Activated effector memory CD4-positive, alpha-beta T cell treated with anti-CD3 and anti-CD28 coated beads, Interleukin-2, amount 50 U/mL, for 16 hours (primary cell): ENCODE results near the gene PGAP6.
"Not testable (repeated sequence)": the region's sequence is repeated elsewhere in the genome, so short reads cannot be mapped to it uniquely, and the experiment has no call there.

Experiments
- DNase-seq: peaks from one replicate; pipeline ENCODE4 v3.0.0-alpha.2; 2020

PGAP6 gene

DNA sequence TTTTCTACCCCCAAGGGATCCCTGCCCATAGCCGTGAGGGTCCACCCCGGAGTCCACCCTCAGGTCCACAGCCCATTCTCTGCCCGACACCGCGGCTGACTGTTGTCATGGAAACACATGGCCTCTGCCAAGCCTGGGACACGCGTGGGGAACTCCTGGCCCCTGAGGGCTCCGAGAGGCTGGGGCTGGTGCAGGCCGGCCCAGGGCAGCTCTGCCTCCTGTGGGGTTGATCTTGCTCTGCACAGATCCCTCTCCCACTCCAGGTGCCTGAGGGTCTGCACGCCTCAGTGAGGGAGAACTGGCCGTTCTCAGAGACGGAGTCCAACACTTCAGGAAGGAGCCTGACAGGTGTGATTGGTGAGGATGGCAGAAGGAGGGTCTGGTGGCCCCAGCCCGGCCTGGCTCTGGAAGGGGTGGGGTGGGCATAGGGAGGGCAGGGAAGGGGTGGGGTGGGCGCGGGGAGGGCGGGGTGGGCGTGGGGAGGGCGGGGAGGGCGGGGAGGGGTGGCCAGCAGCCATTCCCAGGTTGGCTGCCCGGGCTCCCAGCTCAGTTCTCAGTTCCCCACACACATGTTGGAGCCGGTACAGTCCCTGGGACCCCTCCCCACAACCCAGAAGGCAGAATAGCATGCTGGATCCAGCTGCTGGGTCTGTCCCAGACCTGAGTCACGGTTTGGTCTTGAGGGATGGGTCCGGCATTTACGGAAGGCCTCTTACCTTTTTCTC, 17.9 kb downstream of the PGAP6 start:
- DNase-seq, result no peak

DNA sequence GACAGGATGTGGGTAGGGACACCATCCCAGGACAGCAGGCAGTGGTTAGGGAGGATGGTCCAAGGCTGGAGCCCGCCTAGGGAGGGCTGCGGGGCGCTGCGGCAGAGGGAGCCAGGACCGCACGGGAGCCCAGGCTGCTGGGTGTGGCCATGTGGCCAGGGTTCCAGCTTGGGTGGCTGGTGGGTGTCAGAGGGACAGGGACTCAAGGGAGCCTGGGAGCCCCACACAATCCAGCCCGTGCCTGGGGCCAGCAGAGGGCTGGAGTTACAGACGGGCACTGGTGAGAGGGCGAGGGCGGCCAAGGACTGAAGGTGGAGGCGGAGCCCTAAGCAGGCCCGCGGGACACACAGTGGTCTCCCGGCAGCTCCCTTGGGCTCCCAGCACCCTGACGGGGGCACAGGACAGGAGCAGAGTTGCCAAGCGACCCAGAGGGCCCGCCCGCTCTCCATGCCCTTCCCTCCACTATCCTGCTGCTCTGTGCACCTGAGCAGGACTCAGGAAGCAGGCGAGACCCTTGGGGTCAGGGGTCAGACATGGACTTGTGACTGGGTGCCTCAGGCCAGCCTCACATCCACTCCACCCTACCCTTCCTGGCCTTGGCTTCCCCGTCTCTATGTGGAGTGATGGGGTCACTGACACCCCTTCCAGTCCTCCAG, 18.5 kb downstream of the PGAP6 start:
- DNase-seq, result no peak

DNA sequence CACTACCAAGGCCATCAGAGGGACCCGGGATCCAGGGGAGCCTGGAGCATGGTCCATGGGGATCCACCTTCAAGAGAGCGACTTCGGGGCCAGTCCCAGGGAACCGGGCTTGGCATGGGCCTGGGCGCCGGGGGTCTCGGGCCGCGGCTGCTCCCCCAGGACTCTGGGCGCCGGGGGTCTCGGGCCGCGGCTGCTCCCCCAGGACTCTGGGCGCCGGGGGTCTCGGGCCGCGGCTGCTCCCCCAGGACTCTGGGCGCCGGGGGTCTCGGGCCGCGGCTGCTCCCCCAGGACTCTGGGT, 19.1 kb downstream of the PGAP6 start:
- not testable (repeated sequence) for DNase-seq

DNA sequence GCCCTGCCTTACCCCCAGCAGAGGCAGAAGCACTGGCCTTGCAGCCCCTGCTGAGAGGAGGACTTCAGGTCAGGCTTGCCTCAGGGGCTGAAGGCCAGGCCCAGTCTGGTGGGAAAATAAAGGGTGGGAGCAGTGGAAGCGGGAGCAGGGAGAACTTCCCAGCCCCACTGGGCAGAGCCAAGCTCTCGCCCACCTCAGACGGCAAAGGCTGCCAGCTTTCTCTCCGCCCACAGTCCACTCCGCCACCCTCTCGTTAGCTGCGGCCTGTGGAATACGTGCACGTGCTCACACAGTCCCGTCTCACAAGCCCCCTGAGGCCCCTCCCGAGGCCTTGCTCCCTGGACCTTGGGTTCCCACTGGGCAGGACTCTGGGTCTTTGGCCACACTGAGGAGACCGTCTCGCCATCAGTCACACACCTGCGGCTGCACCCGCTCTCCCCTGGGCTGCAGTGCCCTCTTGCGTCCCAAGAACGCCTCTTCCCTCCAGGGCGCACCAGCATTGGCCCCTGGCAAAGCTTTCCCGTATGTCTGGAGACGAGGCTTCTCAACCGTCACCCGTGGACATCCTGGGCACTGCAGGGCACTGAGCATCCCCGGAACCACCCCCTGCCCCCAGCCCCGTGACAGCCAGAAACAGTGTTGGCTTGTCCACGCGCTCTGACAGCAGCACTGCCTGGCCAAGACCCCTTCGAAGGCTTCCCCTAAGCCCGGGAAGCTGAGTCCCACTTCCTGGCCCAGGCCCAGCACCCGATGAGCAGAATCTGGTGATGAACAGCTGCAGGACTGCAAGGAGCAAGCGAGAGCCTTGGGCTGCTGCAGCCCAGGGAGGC, 19.7 kb downstream of the PGAP6 start:
- peak; percentile 90 for DNase-seq

DNA sequence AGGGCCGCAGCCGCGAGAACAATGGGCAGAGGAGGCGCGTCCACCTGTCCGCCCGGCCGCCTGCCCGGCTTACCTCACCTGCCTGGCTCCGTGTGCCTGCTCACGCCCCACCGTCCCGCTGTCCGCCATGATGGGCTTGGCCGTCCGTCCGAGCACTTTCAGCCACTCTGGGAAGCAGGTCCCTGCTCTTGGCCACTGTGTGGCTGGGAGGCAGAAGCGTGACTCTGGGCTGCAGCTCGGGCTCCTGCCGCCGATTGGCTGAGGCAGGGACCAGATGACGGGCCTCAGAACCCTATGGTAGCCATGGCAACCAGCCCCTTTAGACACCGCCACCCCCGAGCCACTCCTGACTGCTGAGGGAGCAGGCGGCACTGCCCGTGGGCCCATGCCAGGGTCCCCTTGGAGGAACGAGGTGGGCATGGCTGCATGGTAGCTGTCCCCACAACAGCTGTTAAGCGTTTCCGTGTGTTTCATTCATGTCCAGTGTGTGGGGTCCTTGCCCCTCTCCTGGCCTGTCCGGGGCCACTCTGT, 20.4 kb downstream of the PGAP6 start:
- DNase-seq, result no peak

DNA sequence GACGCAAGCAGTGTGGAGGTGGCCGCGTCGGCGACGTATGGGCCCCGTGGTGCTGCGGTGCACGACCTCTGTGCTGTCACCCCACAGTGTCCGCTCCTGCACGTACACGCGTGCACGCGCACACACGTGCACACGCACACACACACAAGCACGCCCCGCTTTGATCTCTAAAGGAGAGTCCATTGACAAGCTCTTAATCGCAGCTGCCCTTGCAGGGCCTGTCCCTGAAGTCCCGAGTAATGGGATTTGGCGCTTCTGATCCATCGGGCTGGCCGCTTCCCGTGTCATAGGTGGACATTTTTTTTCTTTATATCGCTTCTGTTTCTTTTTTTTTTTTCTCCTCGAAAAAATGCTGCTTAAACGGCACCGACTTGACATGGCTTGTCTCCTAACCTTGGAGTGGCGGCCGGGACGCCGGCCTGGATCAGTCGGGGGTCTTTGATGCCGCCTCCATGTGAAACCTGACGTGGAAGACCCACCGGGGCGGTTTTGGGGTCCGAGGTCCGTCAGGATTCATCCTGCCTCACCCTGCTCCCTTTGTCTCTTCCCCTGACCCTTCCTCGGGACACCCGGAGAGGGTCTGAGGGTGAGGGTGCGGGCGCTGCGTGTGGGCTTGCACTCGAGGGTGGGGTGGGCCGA, 21.0 kb downstream of the PGAP6 start:
- DNase-seq, result no peak

DNA sequence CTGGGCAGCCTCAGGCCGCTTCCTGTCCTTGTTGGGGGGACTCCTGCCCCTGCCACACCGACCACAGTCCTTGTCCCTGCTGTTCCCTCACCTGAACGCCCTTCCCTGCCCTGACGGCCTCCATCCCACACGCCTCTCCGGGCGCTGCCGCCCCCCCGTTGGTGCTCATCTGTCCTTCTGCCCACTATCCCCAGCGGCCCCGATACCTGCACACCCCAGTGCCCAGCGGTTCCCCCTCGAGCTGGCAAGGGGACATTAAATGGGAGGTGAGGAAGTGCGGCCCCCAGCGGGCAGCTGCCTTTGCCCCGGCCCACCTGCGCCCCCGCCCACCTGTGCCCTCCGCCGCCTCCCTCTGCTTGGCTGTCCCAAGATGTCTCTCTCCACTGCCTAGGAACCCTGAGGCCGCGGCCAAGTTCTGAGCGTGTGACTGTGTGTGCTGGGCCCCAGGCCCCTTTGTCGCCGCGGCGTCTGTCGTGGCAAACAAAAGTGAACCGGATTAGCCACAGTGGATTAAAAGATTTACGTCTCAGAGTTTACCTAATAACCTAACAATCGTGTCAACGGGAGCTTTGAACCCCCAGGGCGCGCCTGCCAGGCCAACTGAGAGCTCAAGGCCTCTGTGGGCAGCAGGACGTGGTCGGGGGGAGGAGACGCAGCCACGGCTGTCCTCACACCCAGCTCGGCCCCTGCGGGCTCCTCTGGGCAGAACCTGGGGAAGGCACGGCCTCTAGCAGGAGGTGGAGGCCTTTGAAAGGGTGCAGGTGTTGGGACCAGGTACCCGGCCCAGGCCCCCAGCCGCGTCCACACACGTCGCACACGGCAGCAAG, 21.7 kb downstream of the PGAP6 start:
- no peak for DNase-seq

DNA sequence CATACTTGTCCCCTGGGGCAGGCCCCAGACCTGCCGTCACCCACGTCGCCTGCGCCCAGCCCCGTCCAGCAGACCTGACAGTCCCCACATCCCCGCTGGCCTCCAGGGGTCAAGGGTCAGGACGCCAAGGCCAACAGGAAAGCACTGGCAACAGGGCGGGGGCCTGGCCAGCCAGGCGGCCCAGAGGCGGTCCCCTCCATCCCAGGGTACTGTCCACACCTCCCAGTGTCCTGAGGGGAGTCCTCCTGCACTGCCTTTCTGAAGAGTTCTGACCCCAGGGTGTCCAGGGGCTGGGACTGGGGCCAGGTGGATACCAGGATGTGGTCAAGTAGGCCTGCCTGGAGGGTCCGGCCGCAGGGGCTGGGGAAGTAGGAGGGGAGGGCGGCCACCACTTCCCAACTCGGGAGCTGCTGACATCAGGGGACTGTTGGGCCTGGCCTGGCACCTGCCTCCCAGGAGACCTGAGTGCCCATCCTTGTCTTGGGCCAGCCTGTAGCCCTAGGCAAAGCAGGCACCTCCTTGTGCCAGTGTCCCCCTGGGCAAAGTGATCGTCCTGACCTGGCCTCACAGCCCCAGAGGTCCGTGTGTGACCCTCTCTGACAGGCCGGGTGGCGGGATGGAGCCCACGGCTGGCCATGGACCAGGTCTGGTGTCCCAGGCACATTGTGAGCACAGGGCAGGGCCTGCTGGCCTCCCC, 22.6 kb downstream of the PGAP6 start:
- DNase-seq, result no peak

DNA sequence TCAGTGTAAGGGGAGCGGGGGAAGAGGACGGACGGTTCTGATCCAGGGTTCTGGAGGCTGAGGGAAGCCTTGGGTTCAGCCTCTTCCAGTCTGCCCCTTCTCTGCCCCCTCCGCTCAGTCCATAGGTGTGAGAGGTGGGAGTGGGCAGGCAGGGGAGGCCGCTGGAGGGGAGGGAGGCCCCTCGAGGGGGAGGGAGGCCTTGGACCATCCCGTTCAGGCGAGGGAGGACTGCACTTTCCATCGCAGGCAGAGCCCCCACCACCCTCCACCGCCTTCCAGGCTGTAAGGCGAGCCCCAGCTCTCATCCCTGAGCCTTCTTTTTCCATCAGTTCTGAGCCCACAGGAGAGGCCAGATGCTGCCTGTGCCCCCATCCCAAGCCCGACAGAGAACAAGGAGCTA, 25.0 kb downstream of the PGAP6 start:
- DNase-seq, result no peak

DNA sequence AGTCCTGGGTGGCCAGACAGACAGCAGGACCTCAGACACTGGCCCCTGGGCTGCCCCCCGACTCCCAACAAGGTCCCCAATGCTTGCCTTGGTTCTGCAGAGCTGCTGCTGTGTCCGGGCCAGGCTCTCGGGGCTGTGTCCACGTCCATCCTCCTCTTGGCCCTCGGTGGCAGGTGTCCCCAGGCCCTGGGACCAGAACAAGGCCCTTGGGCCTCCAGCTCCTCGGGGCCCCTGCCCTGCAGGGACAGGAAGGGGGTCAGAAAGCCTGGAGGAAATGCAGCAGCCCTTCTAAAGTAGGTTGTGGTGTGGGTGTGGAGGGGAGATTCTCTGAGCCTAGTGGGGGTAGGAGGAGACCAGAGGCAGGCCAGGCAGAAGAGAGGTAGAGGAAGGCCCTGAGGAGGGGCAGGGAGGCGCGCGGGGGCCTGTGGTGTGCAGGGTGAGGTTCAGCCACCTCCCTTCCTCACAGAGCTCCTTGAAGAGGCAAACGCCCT, 26.8 kb downstream of the PGAP6 start:
- peak; percentile 76 for DNase-seq

DNA sequence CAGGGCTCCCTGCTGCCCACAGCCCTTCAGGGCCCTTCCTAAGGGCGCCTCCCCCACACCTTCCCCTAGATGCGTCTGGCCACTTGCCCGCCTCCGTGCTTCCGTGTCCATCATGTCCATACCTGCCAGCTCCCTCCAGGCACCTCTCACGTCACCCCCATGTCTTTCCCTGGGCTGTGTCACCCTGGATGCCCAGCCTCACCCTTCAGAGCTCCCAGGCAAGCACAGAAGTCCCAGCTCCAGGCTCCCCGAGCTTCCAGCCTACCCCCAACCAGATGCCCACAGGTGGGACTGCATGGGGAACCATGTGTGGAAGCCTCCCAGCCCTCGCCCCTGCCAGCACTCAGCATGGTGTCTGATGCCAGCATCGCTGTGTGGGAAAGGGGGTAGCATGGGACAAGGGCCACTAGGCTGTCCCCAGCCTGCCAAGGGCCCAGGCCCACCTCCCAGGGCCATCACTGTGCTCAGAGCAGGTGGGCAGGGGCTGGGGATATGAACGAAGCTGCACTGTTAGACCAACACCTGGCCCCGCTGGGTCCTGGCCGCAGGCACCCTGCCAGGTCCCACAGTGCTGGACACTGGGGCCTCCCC, 27.4 kb downstream of the PGAP6 start:
- DNase-seq, result no peak

DNA sequence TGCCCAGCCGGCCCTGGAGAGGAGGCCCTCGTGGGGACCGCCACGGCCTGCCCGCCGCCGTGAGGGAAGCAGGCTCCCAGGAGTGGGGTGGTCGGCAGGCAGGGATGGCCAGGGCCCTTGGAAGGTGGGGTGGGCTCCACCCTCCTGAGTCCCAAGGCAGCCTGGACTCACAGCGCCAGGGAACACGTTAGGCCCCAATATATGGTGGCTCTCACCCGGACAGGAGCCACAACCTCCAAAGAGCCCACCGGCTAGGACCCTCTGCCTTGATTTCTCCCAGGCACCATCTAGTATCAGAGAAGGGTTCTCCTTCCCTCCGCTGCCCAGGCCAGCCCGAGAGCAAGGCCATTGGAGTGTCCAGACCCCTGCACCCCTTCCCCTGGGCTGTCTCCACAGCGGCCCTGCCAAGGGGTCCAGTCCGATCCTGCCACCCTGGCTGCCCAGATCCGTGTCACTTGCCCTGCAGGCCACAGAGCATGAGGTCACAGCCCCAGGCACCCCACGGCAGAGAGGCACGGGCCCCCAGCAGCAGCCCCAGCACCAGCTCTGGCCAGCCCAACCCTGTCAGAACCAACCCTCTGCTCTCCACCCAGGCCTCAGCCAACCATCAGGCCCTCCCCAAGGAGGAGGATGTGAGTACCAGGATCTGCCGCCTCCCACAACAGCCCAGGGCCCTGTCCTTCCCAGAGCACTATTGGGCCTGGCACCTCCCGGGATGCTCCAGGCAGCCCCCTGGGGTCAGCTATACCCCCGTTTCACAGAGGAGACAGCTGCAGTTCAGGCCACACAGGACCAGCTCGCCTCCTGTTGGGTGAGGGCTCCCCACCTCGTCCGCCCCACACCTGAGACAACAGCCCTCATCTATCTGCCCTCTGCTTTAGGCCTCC, 28.1 kb downstream of the PGAP6 start:
- DNase-seq, result no peak

DNA sequence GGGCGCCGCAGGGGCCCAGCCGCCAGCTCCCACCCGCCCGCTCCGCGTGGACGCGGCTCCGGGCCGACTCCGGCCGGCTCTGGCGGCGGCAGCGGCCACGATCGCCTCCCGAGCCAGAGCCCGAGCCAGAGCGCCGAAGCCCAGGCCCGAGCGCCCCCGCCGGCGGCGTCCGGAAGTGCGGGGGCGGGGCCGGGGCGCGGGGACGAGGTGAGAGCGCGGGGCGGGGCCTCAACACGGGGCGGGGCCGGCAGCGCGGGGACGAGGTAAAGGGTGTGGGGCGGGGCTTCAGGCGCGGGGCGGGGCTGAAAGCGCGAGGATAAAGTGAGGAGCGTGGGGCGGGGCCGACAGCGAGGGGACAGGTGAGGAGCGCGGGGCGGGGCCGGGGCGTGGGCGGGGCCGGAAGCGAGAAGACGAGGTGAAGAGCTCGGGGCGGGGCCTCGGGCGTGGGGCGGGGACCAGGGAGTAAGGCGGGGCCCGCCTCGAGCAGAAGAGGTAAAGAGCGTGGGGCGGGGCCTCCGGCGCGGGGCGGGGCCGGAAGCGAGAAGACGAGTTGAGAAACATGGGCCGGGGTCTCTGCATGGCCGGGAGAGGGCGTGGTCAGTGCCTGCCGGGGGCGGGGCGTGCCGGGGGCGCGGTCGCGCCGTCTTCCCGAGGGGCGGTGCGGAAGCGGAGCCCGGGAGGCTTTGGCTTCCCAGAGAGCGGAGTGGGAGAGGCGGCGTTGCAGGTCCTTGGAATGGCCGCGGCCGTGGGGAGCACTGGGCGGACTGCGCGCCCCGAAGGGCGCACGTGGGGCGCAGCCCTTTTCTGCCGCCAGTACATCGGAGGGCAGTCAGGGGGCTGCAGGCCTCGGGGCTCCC, 29.0 kb downstream of the PGAP6 start, which contains the start of gene AXIN1:
Gene AXIN1 (minus strand): TSS at position 177 of the 857 bp plus-strand sequence. CDS start 5,698 bp downstream, outside the sequence.
- DNase-seq, result peak; percentile 100

DNA sequence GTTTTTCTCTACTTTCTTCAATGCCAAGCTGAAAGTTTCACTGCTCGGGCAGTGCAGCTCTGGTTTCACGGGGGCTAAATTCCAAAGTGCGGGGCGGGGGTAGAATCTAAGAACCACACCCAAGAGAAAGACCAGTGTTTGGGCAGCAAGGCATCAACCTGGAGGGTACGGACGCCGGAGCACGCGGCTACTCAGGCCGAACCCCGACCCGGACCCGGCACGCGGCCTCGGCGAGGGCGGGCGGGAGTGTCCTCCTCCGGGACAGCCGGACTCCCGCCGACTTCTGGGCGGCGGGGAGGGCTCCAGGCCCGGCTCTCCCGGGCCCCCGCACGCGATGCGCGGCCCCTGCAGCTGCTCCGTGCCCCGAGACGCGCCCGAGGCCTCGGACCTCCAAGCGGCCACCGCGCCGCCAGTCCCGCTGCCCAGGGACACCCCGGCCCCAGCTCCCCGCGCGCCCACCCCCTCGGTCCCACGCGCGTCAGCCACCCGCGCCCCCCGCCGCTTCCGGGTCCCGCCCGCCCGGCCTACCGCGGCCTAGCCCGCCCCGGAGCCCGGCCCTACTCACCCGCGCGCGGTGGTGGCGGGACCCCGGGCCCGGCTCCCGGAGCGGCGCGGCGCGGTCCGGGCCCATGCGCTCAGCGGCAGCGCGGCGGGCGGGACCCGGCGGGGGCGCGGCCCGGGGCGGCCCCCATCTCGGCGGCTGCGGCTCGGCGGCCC, 29.8 kb downstream of the PGAP6 start:
- peak; percentile 80 for DNase-seq

DNA sequence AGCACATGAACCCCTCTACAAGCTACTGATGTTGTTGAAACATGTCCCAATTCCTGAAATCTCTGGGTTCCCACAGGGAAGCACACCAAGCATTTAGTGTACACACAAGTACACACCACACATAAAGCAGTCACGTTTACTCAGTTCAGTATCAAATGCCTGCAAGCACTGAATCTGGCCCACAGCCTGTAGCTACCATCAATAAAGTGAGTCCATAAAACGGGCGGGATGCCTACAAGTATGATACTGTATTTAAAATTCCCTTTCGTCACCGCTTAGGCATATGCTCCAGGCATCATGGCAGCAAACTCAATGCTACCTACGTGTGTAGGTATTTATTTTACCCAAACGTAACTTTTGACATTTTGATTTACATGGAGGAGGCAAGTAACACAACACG, 31.6 kb downstream of the PGAP6 start:
- DNase-seq, result no peak

DNA sequence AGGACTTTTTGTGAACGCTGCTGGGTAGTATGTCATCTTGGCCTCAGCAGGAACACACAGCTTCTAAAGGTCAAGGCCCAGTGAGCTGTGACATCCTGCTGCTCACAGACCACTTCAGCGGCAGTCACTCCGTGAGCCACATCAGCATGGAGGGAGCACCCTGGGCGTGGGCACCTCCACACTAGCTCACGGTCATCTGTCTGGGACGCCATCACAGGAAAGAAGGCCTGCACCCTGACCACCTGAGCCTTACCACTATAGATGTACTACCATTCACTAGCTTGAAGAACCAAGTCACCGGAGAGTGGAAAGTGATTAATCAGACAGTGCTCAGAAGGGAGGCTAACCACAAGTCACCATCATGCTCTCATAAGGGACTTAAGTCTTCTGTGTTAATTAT, 32.6 kb downstream of the PGAP6 start:
- no peak for DNase-seq

DNA sequence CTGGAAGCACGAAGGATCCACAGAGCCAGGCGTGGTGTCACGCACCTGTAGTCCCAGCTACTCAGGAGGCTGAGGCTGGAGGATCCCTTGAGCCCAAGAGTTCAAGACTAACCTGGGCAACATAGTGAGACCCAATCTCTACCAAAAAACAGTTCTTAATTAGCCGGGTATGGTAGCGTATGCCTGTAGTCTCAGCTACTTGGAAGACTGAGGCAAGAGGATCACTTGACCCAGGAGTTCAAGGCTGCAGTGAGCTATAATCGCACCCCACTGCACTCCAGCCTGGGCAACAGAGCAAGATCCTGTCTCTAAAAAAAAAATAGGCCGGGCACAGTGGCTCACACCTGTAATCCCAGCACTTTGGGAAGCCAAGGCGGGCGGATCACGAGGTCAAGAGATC, 33.3 kb downstream of the PGAP6 start:
- not testable (repeated sequence) for DNase-seq

DNA sequence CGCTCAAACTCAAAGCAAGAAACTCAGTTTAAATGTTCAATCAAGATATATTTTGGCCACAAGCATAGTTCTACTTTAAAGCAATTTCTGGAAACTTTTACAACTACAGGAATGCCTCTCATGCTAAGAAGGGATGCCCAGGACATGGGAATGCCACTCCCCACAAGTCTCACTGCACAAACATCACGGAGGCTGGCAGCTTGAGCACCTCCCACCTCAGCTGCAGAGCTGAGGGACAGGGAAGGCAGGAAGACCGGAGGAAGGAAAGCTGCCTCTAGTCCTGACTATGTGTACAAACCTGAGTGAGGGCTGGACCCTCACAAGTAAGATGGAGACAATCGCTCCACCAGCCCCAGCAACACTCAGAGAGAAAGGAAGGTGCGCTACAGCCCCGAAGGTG, 34.6 kb downstream of the PGAP6 start:
- no peak for DNase-seq
